Measurements from ENCODE around the gene SMAD3. TPM values are rescaled to one million over a fixed set of nuclear protein-coding genes. Genes with fewer than 3 reads are reported as not detected.
A peak's percentile ranks its signal among the peaks of the same experiment; 100 is the strongest.

The SMAD3 gene
- polyA plus RNA-seq, 10 donors: 22.3 to 34.0 (median 24.1) TPM

- peak in 1 of 3 donors; percentile 90 for DNase-seq
Measured at GRCh38 chr15:67178569-67179210, 113.3 kb downstream of the SMAD3 start.

DNA sequence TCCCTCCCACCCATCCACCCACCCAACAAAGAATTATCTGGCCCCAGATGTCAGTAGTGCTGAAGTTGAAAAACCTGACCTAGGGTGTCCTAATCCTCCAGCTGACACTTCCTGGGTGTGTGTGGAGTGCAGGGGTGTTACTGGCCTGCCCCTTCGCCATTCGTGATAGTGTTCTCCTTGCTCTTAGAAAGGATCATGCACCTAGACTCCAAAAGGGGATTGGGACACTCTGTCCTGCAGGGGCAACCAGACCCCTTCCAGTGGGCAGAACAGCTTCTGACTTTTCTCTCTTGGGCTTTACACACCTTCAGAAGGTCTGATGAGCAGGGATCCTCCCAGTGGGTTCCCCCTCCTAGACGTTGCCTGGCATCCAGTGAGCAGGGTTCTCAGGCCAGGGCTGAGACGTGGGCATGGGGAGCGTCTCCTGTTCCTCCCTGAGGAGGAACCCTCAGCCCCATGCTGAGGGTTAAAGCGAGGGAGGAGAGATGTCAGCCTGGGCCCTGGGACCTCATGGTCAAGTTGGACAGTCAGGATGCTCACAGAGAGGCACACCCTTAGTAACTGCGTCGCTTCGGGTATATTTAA, 114.1 kb downstream of the SMAD3 start:
- DNase-seq: no peak

- DNase-seq: no peak
Measured at GRCh38 chr15:67180035-67180434, 114.6 kb downstream of the SMAD3 start.

- no peak for DNase-seq
Measured at GRCh38 chr15:67180514-67181191, 115.3 kb downstream of the SMAD3 start.

DNA sequence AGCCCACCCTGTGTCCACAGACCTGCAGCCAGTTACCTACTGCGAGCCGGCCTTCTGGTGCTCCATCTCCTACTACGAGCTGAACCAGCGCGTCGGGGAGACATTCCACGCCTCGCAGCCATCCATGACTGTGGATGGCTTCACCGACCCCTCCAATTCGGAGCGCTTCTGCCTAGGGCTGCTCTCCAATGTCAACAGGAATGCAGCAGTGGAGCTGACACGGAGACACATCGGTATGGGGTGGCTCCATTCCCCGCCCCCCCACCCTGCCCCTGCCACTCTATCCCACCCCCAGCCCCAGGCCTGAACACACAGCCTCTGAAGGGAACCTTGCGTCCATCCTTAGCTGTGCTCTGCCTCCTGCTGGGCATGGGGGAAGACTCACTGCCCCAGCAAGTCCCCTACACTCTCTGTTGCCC, 115.8 kb downstream of the SMAD3 start:
- DNase-seq: no peak

GRCh38 chr15:67183443-67184169, 118.2 kb downstream of the SMAD3 start:
- peak in 1 of 3 donors; percentile 69 for DNase-seq

- no peak for DNase-seq
Measured at GRCh38 chr15:67184208-67184925, 119.0 kb downstream of the SMAD3 start.

DNA sequence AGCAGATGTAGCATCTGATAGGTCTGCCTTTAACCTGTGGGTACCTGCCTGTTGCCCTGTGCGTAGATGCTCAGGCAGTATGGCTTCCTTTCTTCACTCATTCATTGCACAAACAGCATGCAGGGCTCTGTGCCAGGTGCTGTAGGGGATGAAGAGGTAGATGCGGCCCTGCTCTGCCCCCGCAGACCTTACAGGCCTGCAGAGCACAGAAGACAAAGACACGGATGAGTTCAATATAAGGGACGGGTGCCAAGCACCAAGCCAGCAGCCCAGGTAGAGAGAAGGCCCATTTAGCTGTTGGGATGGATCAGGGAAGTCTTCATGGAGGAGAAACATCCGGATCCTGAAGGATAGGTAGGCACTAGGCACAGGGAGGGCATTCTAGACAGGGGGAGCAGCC, 119.6 kb downstream of the SMAD3 start:
- no peak for DNase-seq

DNA sequence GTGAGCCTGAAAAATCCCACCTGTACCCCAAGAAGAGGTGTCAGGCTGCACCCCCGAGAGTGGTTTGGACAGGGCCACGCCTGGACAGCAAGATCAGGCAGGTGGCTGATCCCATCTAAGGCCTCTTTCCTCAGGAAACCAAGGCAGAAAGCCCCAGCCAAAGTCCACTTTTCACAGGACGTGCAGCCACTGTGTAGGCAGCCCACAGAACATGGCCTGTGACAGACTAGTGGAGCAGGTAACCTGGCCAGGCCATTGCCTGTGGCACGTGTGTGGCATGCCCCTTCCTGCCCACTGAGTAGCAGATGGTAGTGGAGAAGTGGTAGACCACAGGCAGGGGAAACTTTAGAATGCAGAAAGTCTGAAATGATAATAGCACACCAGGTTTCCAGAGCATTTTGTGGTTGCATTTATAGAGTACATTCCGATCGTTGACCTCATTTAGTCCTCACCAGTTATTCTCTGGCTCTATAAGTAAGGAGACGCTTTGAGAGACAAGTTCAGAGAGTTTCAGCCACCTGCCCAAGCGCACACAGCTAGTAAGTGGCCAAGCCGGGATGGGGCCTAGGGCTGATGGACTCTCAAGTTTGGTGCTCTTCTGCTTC, 120.3 kb downstream of the SMAD3 start:
- DNase-seq: no peak

GRCh38 chr15:67186226-67186649, 120.8 kb downstream of the SMAD3 start:
- peak in 1 of 3 donors; percentile 71 for DNase-seq

DNA sequence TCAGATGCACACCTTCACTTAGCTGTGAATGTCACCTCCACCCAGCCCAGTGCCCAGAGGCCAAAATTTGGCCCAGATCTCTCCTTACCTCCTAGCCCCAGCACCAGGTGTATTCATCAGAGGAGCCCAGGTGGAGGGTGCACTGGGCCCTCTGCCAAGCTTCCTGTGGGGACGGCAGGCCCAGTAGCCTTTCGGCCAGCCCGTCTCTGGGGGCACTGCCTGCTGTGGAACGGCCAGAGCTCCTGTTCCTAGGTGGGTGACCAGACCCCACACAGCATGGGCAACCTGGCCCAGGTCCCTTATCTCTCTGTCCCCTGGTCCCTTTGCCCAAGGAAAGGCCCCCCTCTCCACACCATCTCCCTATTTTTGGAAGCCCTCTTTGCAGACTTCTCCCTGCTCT, 121.3 kb downstream of the SMAD3 start:
- no peak for DNase-seq

DNA sequence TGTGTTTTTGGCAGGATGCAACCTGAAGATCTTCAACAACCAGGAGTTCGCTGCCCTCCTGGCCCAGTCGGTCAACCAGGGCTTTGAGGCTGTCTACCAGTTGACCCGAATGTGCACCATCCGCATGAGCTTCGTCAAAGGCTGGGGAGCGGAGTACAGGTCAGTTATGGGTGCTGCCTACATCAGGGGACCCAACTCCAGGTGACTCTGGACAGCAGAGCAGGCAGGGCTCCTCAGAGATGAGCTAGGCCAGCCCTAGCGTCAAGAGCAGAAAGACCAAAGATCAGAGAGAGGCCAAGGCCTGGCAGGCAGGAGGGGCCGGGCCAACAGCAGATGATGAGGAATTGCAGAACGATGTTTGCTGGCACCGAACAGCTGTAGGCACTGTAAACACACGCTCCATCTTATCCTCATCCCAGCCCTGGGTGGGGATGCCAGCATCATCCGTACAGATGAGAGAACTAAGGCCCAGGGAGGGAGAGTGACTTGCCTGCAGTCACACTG, 122.0 kb downstream of the SMAD3 start:
- DNase-seq: peak in 1 of 3 donors; percentile 51

GRCh38 chr15:67188551-67189218, 123.3 kb downstream of the SMAD3 start:
- DNase-seq: peak; percentile 94 to 97 (median 96)

GRCh38 chr15:67189326-67190051, 124.1 kb downstream of the SMAD3 start:
- DNase-seq: peak; percentile 88 to 97 (median 94)

GRCh38 chr15:67190326-67190725, 124.9 kb downstream of the SMAD3 start:
- DNase-seq: no peak

DNA sequence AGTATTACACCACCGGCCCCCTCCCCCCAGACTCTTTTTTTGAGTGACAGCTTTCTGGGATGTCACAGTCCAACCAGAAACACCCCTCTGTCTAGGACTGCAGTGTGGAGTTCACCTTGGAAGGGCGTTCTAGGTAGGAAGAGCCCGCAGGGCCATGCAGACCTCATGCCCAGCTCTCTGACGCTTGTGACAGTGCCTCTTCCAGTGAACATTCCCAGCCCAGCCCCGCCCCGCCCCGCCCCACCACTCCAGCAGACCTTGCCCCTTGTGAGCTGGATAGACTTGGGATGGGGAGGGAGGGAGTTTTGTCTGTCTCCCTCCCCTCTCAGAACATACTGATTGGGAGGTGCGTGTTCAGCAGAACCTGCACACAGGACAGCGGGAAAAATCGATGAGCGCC, 125.4 kb downstream of the SMAD3 start:
- DNase-seq: no peak

- DNase-seq: no peak
Measured at GRCh38 chr15:67192185-67192820, 126.9 kb downstream of the SMAD3 start.

DNA sequence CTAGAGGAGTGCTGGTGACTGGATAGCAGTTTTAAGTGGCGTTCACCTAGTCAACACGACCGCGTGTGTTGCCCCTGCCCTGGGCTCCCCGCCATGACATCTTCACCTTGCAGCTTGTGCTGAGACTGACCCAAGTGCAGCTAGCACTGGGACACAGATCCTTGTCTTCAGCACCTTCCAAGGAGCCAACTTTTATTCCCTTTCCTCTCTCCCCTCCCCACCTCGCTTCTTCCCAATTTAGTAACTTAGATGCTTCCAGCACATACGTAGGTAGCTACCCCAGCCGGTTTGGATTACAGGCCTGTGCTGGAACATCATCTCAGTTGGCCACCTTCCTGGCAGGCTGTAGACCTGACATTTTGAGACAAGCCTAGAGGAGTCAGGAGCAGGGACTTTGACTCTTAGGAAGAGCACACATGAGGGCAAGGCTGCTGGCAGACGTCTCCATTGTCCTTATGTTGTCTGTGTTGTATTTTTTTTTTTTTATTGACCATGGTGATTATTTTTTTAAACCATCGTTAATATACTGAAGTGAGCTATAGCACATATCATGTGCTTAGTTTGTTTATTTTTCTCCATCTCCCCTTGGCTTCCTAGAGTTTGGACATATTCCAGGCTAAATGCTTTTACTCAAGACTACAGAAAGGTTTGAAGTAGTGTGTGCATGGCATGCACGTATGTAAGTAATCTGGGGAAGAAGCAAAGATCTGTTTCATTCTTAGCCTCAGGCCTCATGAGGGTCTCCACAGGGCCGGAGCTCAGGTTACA, 128.0 kb downstream of the SMAD3 start:
- peak in 2 of 3 donors; percentile 69 to 79 for DNase-seq
